Loucy (cell line): ENCODE results near the gene BMPR1B.

Experiments used
- H2AFZ ChIP-seq: fragments of 200-600 bp; sonication (generic); 2 replicates; pipeline ENCODE4 v1.6.0; 2016; ENCODE audit warnings: antibody characterized with exemption, mild to moderate bottlenecking, low read length, moderate library complexity
- H3F3A ChIP-seq: fragments of 200-600 bp; 2 replicates; pipeline ENCODE4 v1.6.0; 2016; ENCODE audit warnings: antibody characterized with exemption, low read depth, mild to moderate bottlenecking
- H3K27me3 ChIP-seq: fragments of 200-600 bp; sonication (generic); 2 replicates; pipeline ENCODE4 v1.6.1; 2014; ENCODE audit warnings: low read length, mild to moderate bottlenecking; ENCODE audit not compliant: insufficient read depth, poor library complexity, severe bottlenecking
- H3K36me3 ChIP-seq: fragments of 200-600 bp; sonication (generic); 2 replicates; pipeline ENCODE4 v1.6.1; 2016; ENCODE audit warnings: low read length; ENCODE audit not compliant: insufficient read depth
- H3K4me1 ChIP-seq: fragments of 200-600 bp; sonication (generic); 2 replicates; pipeline ENCODE4 v1.5.1; 2014; ENCODE audit warnings: low read length, mild to moderate bottlenecking; ENCODE audit not compliant: insufficient read depth, poor library complexity, severe bottlenecking
- H3K4me2 ChIP-seq: fragments of 200-600 bp; sonication (generic); 2 replicates; pipeline ENCODE4 v1.6.0; 2014; ENCODE audit warnings: antibody characterized with exemption, low read length, low read depth, mild to moderate bottlenecking; ENCODE audit not compliant: poor library complexity, severe bottlenecking
- H3K4me3 ChIP-seq: fragments of 200-600 bp; sonication (generic); 2 replicates; pipeline ENCODE4 v1.5.1; 2014; ENCODE audit warnings: low read length, mild to moderate bottlenecking, mixed read lengths; ENCODE audit not compliant: poor library complexity, severe bottlenecking
- H3K79me2 ChIP-seq: fragments of 200-600 bp; sonication (generic); 2 replicates; pipeline ENCODE4 v1.6.1; 2014; ENCODE audit warnings: low read length; ENCODE audit not compliant: insufficient read depth
- H3K9ac ChIP-seq: fragments of 200-600 bp; sonication (generic); 2 replicates; pipeline ENCODE4 v1.6.0; 2014; ENCODE audit warnings: mild to moderate bottlenecking, low read depth, low read length, moderate library complexity; ENCODE audit not compliant: poor library complexity, severe bottlenecking
- H3K9me2 ChIP-seq: fragments of 200-600 bp; sonication (generic); replicated peaks from 2 replicates; pipeline ENCODE4 v1.6.1; 2016; ENCODE audit warnings: low read depth, low read length, mixed read lengths
- H3K9me3 ChIP-seq: fragments of 200-600 bp; sonication (generic); 2 replicates; pipeline ENCODE4 v1.6.1; 2014; ENCODE audit warnings: mild to moderate bottlenecking, antibody characterized with exemption, low read length, low read depth; ENCODE audit not compliant: insufficient read depth
- H4K20me1 ChIP-seq: fragments of 200-600 bp; sonication (generic); 2 replicates; pipeline ENCODE4 v1.6.0; 2014; ENCODE audit warnings: antibody characterized with exemption, low read length, mild to moderate bottlenecking; ENCODE audit not compliant: insufficient read depth, poor library complexity, severe bottlenecking
- EZH2phosphoT487 ChIP-seq: fragments of 200-600 bp; IDR thresholded peaks from 2 replicates; pipeline ENCODE4 v1.6.1; 2018; ENCODE audit warnings: antibody characterized with exemption, mild to moderate bottlenecking, moderate library complexity, borderline replicate concordance
- TF ChIP-seq, protein P1 (sequence below): fragments of 200-600 bp; sonication (generic); conservative IDR thresholded peaks from 2 replicates; pipeline ENCODE4 v1.5.1; 2014; ENCODE audit warnings: mild to moderate bottlenecking, antibody characterized with exemption, low read length

BMPR1B gene

DNA sequence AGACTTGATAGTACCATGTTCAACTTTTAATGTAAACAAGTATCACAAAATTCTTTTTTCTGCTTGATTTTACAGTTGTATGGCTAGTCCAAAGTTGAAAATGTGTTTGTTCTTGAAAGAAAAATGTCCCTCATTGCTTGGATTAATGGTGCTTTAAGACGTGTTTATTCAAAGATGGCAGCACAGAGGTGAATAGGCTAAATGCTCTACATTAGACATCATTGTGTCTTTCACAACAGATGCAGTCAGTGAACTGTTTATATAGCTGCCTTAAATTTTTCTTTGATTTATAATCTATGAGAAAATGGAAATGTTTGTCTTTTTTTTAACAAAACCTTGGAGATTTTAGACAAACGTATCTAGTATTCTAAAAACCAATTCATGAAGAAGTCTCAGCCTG lies 137.3 kb downstream of the BMPR1B start:
- Histone ChIP-seq H3F3A (no peaks in the 10 kb centered on the region), H3K79me2 (no peaks in the 10 kb centered on the region), H3K4me1 (no peaks in the 10 kb centered on the region), H3K9me3 (no peaks in the 10 kb centered on the region), H3K4me3 (no peak overlapping the region), H3K27me3 (no peaks in the 10 kb centered on the region), H3K9ac (no peak overlapping the region), H3K36me3 (no peaks in the 10 kb centered on the region), H2AFZ (no peak overlapping the region), H3K9me2 (no peaks in the 10 kb centered on the region), H4K20me1 (no peaks in the 10 kb centered on the region), H3K4me2 (no peak overlapping the region)
- no peak for TF ChIP-seq EZH2phosphoT487
- TF ChIP-seq, protein P1, sequence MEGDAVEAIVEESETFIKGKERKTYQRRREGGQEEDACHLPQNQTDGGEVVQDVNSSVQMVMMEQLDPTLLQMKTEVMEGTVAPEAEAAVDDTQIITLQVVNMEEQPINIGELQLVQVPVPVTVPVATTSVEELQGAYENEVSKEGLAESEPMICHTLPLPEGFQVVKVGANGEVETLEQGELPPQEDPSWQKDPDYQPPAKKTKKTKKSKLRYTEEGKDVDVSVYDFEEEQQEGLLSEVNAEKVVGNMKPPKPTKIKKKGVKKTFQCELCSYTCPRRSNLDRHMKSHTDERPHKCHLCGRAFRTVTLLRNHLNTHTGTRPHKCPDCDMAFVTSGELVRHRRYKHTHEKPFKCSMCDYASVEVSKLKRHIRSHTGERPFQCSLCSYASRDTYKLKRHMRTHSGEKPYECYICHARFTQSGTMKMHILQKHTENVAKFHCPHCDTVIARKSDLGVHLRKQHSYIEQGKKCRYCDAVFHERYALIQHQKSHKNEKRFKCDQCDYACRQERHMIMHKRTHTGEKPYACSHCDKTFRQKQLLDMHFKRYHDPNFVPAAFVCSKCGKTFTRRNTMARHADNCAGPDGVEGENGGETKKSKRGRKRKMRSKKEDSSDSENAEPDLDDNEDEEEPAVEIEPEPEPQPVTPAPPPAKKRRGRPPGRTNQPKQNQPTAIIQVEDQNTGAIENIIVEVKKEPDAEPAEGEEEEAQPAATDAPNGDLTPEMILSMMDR, result no peak

DNA sequence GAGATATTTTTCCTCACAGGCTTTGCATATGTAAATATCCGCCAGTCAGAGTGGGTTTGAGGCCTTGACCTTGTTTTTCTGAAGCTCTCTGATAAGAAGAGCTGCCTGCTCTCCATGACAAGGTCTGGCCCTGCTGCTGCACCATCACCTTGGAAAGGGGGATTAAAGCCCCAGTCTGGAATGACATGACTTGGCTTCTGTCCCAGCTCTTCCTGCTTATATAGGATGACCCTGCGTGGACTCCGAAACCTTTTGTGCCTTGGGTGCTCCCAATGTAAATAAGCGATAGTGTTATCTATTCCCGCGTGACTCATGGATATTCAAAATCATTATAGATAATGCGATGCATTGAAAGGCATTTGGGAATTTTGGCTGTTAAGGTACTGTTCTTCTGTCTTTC lies 139.3 kb downstream of the BMPR1B start:
- H3K4me1 ChIP-seq, result no peaks in the 10 kb centered on the region
- H4K20me1 ChIP-seq, result no peaks in the 10 kb centered on the region
- no peaks in the 10 kb centered on the region for H3K9me3 ChIP-seq
- H3K79me2 ChIP-seq, result no peaks in the 10 kb centered on the region
- no peak overlapping the region for H2AFZ ChIP-seq
- no peaks in the 10 kb centered on the region for H3K9me2 ChIP-seq
- no peak overlapping the region for H3K4me3 ChIP-seq
- TF ChIP-seq EZH2phosphoT487, result no peak
- TF ChIP-seq, protein P1, result no peak
- no peaks in the 10 kb centered on the region for H3K36me3 ChIP-seq
- H3K9ac ChIP-seq, result no peak overlapping the region
- H3F3A ChIP-seq, result no peaks in the 10 kb centered on the region
- H3K27me3 ChIP-seq, result no peaks in the 10 kb centered on the region
- no peak overlapping the region for H3K4me2 ChIP-seq

DNA sequence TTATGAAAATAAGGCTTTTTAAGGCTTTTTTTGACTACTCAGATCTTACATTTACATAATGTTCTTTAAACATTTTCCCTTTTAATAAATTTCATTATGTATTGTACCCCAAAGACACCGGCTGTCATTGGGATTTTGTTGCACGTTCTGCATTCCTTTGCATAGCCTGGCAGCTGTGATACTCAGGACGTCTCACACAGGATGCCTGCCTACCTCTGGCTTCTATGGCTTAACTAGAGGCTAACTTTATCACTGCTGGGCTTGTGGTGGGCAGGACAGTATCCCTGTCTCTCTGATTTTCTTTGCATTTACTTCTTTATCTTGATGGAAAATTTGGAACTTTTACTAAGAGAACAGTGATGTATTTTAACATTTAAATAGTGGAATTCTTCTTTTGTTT lies 147.8 kb downstream of the BMPR1B start:
- Histone ChIP-seq H3K9me3 (no peaks in the 10 kb centered on the region), H3K4me3 (no peak overlapping the region), H3F3A (no peaks in the 10 kb centered on the region), H2AFZ (no peak overlapping the region), H3K27me3 (no peaks in the 10 kb centered on the region), H3K9ac (no peak overlapping the region), H4K20me1 (no peaks in the 10 kb centered on the region), H3K79me2 (no peaks in the 10 kb centered on the region), H3K36me3 (no peaks in the 10 kb centered on the region), H3K4me2 (no peak overlapping the region), H3K9me2 (no peaks in the 10 kb centered on the region), H3K4me1 (no peaks in the 10 kb centered on the region)
- no peak for TF ChIP-seq EZH2phosphoT487

- no peaks in the 10 kb centered on the region for H3F3A ChIP-seq
- no peak overlapping the region for H3K4me3 ChIP-seq
- TF ChIP-seq, protein P1, result no peak
- no peak for TF ChIP-seq EZH2phosphoT487
- H3K27me3 ChIP-seq, result no peaks in the 10 kb centered on the region
- no peaks in the 10 kb centered on the region for H3K4me1 ChIP-seq
- no peak overlapping the region for H2AFZ ChIP-seq
- no peak overlapping the region for H3K4me2 ChIP-seq
- no peaks in the 10 kb centered on the region for H3K9me3 ChIP-seq
- no peaks in the 10 kb centered on the region for H4K20me1 ChIP-seq
- H3K79me2 ChIP-seq, result no peaks in the 10 kb centered on the region
- no peaks in the 10 kb centered on the region for H3K36me3 ChIP-seq
- H3K9me2 ChIP-seq, result no peaks in the 10 kb centered on the region
- no peak overlapping the region for H3K9ac ChIP-seq
These were observed 151.9 kb downstream of the BMPR1B start for GRCh38 chr4:94909645-94910044.
